ENCODE results near the gene LIPN. TPM values are rescaled to one million over a fixed set of nuclear protein-coding genes. Genes with fewer than 3 reads are reported as not detected.

LIPN gene
- total RNA-seq, 1 experiment from 2014 or later, result not detected

DNA sequence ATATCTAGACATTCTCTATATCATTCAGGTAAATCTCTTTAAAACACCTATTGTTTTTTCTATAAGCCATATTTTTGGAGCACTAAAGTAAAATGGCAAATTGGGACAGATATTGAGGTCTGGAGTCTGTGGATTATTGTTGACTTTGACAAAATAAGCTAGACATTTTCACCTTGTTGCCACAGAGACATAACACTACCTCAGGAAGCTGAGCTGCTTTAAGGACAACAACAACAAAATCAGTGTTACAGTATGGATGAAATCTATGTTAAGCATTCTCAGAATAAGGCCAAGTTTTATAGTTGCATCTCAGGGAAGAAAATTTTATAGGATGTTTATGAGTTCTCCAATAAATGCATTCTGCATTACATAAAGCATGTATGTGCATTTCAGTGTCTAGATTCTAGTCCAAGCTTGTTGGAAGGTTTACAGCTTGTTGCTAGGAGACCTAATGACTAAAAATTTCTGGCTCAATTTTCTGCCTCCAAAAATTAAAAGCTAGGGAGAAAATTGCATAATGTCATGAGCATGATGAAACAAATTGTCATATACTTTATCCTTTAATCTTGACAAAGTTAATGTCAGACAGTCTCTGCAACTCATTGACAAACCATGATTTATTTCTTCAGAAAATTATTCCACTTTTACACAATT, 61.1 kb downstream of the LIPN start:
- Histone ChIP-seq H3K36me3 (no peaks in the 10 kb centered on the region), H3K27me3 (replicated peaks) (peaks cover 8% of the 10 kb centered on the region), H3K4me3 (no peak overlapping the region), H3K9me3 (replicated peaks) (no peaks in the 10 kb centered on the region), H3K4me1 (replicated peaks) (no peaks in the 10 kb centered on the region; the same call in 1 of the 2 replicates), H3K27ac (no peak overlapping the region)
- no peak for DNase-seq (ENCODE audit: low read depth in 1 of 2, low spot score in 2 of 2)

DNA sequence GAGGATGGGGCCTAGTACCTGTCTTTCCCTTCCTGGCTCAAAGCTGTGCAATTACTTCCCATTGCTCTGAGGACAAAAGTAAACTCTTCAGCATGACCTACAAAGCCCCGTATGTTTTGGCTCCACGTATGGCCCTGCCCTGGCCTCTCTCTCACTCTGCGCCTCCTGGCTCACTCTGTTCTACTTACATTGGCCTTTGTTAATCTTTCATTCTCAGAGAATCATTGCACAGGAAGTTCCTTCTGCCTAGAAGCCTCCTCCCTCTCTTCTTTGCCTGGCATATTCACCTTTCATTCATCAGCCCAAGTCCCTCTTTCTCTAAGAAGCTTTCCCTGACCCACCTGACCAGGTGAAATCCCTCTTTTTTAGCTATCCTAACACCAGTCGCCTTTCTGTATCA, 66.6 kb downstream of the LIPN start:
- no peak for DNase-seq (ENCODE audit: low read depth in 1 of 2, low spot score in 2 of 2)
- Histone ChIP-seq H3K4me3 (no peak overlapping the region), H3K4me1 (replicated peaks) (no peaks in the 10 kb centered on the region; the same call in 1 of the 2 replicates), H3K27me3 (replicated peaks) (peaks cover 3% of the 10 kb centered on the region; the same call in 1 of the 2 replicates), H3K36me3 (no peaks in the 10 kb centered on the region), H3K9me3 (replicated peaks) (no peaks in the 10 kb centered on the region), H3K27ac (no peak overlapping the region)

DNA sequence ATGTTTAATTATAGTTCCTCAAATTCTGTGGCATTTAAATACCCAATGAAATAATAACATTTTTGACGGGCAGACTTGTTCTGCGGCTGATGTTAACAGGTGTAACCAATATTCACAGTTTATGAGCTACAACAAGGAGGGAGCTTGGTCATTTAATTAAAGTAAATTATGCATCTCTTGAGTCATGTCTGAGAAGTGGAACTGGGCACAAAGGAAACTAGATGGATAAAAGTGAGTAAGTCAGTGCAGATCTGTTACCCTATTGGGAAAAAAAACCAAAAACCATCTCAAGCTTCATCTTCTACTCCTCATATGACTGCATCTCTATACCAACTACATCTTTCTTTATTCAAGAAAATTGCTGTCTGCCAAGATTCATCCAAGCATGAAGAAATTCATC, 67.9 kb downstream of the LIPN start:
- Histone ChIP-seq H3K36me3 (no peaks in the 10 kb centered on the region), H3K4me3 (no peak overlapping the region), H3K27ac (no peak overlapping the region), H3K4me1 (replicated peaks) (no peaks in the 10 kb centered on the region), H3K9me3 (replicated peaks) (no peaks in the 10 kb centered on the region), H3K27me3 (replicated peaks) (no peaks in the 10 kb centered on the region)
- DNase-seq (ENCODE audit: low read depth in 1 of 2, low spot score in 2 of 2), result no peak

DNA sequence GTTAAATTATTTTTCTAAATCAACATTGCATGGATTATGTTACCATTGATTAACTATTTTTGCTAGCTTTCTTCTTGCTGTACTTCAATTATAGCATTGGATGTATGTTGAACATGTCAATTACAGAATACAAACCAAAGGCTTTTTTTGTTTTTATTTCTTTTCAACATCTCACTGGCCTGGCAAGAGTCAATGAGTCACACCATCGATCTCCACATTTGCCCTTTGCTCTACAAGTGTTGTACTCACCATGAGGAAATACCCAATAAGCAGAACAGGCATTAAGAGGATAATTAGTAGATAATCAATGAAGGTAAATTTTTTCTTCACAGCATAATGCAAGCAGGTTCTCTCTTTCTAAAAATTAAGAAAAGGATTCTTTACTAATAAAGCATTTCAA, 68.5 kb downstream of the LIPN start:
- 0 out of 2 replicates have a peak, but pooled peaks cover 3% of the 10 kb centered on the region for H3K27me3 ChIP-seq (replicated peaks)
- no peaks in the 10 kb centered on the region for H3K9me3 ChIP-seq (replicated peaks)
- no peak overlapping the region for H3K4me3 ChIP-seq
- H3K36me3 ChIP-seq, result no peaks in the 10 kb centered on the region
- no peak overlapping the region for H3K27ac ChIP-seq
- DNase-seq (ENCODE audit: low read depth in 1 of 2, low spot score in 2 of 2), result no peak
- no peaks in the 10 kb centered on the region for H3K4me1 ChIP-seq (replicated peaks)

Other genes starting within 250 kb of the LIPN start
- not detected in 2 replicates for gene RNLS, start 176.7 kb upstream of the LIPN start, total RNA-seq (2014; rRNA removed; shearing (Covaris generic))
- gene LIPJ, start 173.3 kb upstream of the LIPN start, total RNA-seq (2014; rRNA removed; shearing (Covaris generic)), result not detected in 2 replicates
- not detected in 2 replicates for gene LIPF, start 95.6 kb upstream of the LIPN start, total RNA-seq (2014; rRNA removed; shearing (Covaris generic))
- not detected in 2 replicates for gene LIPK, start 53.8 kb upstream of the LIPN start, total RNA-seq (2014; rRNA removed; shearing (Covaris generic))
- not detected in 2 replicates for gene LIPM, start 42.7 kb downstream of the LIPN start, total RNA-seq (2014; rRNA removed; shearing (Covaris generic))
- gene ANKRD22, start 91.8 kb downstream of the LIPN start, total RNA-seq (2014; rRNA removed; shearing (Covaris generic)), result not detected in 2 replicates
- gene STAMBPL1, start 120.2 kb downstream of the LIPN start, total RNA-seq (2014; rRNA removed; shearing (Covaris generic)), result 12.9 and 17.1 TPM in 2 replicates
- gene ACTA2, start 192.8 kb downstream of the LIPN start, total RNA-seq (2014; rRNA removed; shearing (Covaris generic)), result 1,885 and 2,012 TPM in 2 replicates
- gene FAS, start 230.8 kb downstream of the LIPN start, total RNA-seq (2014; rRNA removed; shearing (Covaris generic)), result 20.6 and 25.6 TPM in 2 replicates

All from SJSA1 (cell line).